H1 (cell line): ENCODE results near the gene RLN1. TPM values are rescaled to one million over a fixed set of nuclear protein-coding genes. Genes with fewer than 3 reads are reported as not detected.

Experiments
- CTCF ChIA-PET: fragments of 300-600 bp; sonication (Branson Sonifier 250); formaldehyde crosslinking; loops from one replicate; lab custom pipeline; 2021; ENCODE audit not compliant: partially characterized antibody; lab: Charles Lee
- POLR2A ChIA-PET: fragments of 300-600 bp; sonication (Branson Sonifier 250); formaldehyde crosslinking; loops from one replicate; lab custom pipeline; 2021; ENCODE audit warnings: inconsistent platforms; ENCODE audit not compliant: partially characterized antibody; lab: Charles Lee
- DNase-seq, 2 experiments: peaks; one replicate each; pipeline versions ENCODE4 v3.0.0 to v3.0.0-alpha.2; 2010 to 2022; ENCODE audit warnings: low spot score in 2 of 2, low read depth in 1 of 2, mixed read lengths in 1 of 2
- FAIRE-seq: peaks from 2 replicates; lab custom pipeline; 2011; peaks lifted over from hg19 to GRCh38; lab: Jason Lieb, UNC
- H2AFZ ChIP-seq: 2 replicates; pipeline ENCODE4 v1.8.1; 2012; ENCODE audit warnings: low read length, inconsistent platforms
- H2AK5ac ChIP-seq: 2 replicates; pipeline ENCODE4 v1.6.1; 2013; ENCODE audit warnings: low read depth, low read length
- H2BK120ac ChIP-seq: replicated peaks from 2 replicates; pipeline ENCODE3; 2013; ENCODE audit warnings: low read depth, low read length, inconsistent platforms
- H2BK12ac ChIP-seq: 2 replicates; pipeline ENCODE4 v1.6.1; 2013; ENCODE audit warnings: low read depth, low read length
- H2BK15ac ChIP-seq: 2 replicates; pipeline ENCODE4 v1.6.1; 2013; ENCODE audit warnings: low read length
- H2BK20ac ChIP-seq: 2 replicates; pipeline ENCODE4 v1.6.1; 2013; ENCODE audit warnings: low read length
- H2BK5ac ChIP-seq: 2 replicates; pipeline ENCODE4 v1.6.1; 2013; ENCODE audit warnings: low read depth, low read length
- H3K14ac ChIP-seq: 2 replicates; pipeline ENCODE4 v1.6.1; 2013; ENCODE audit warnings: inconsistent platforms; ENCODE audit not compliant: insufficient read length
- H3K18ac ChIP-seq: 2 replicates; pipeline ENCODE4 v1.6.1; 2013; ENCODE audit warnings: low read length; ENCODE audit errors: extremely low read depth
- H3K23ac ChIP-seq: 2 replicates; pipeline ENCODE4 v1.6.1; 2013; ENCODE audit warnings: inconsistent platforms; ENCODE audit not compliant: insufficient read length
- H3K23me2 ChIP-seq: 2 replicates; pipeline ENCODE4 v1.6.1; 2013; ENCODE audit warnings: low read depth, low read length
- H3K27ac ChIP-seq: 2 replicates; pipeline ENCODE4 v1.6.1; 2011; ENCODE audit warnings: low read depth, low read length, inconsistent platforms
- H3K27me3 ChIP-seq, 4 experiments: replicated peaks in 1 of 4; 1 replicate in 1 of 4; 2 replicates in 3 of 4; pipeline versions ENCODE4 v1.6.1 to v1.8.1; 2011 to 2013; ENCODE audit warnings: low read length in 3 of 4, mild to moderate bottlenecking in 3 of 4, inconsistent platforms in 2 of 4, mixed read lengths in 2 of 4, moderate library complexity in 1 of 4; ENCODE audit not compliant: control insufficient read depth in 3 of 4, insufficient read depth in 3 of 4; ENCODE audit errors: extremely low read depth in 1 of 4
- H3K36me3 ChIP-seq, 4 experiments: 2 replicates each; pipeline versions ENCODE4 v1.6.1 to v1.8.1; 2011 to 2013; ENCODE audit warnings: mild to moderate bottlenecking in 4 of 4, low read length in 3 of 4, moderate library complexity in 2 of 4, control low read depth in 1 of 4, inconsistent platforms in 1 of 4; ENCODE audit not compliant: insufficient read depth in 4 of 4, control insufficient read depth in 2 of 4
- H3K4ac ChIP-seq: replicated peaks from 2 replicates; pipeline ENCODE3; 2013; ENCODE audit warnings: low read length, low read depth, mixed read lengths, inconsistent platforms; ENCODE audit not compliant: insufficient read length
- H3K4me1 ChIP-seq, 4 experiments: replicated peaks in 1 of 4; 1 replicate in 1 of 4; 2 replicates in 3 of 4; pipeline versions ENCODE4 v1.6.1 to v1.8.1; 2011 to 2013; ENCODE audit warnings: low read length in 3 of 4, inconsistent platforms in 2 of 4, mixed read lengths in 1 of 4; ENCODE audit not compliant: insufficient read depth in 4 of 4, control insufficient read depth in 3 of 4
- H3K4me2 ChIP-seq, 2 experiments: 2 replicates each; pipeline versions ENCODE4 v1.6.1 to v1.8.1; 2011 to 2013; ENCODE audit warnings: low read depth in 2 of 2, low read length in 2 of 2, control low read depth in 1 of 2, inconsistent platforms in 1 of 2, mild to moderate bottlenecking in 1 of 2; ENCODE audit not compliant: insufficient read depth in 1 of 2
- H3K4me3 ChIP-seq, 4 experiments: fragments of 200-600, 300-600 bp in 1 of 4; sonication (generic), shearing (Covaris generic), sonication (Bioruptor Twin) in 1 of 4; 2 replicates each; pipeline versions ENCODE4 v1.5.1 to v1.8.1; 2011 to 2016; ENCODE audit warnings: low read length in 4 of 4, low read depth in 3 of 4, control low read depth in 2 of 4, inconsistent platforms in 2 of 4, mild to moderate bottlenecking in 2 of 4, mixed read lengths in 1 of 4, moderate library complexity in 1 of 4; ENCODE audit not compliant: insufficient read depth in 2 of 4; ENCODE audit errors: extremely low read depth in 1 of 4
- H3K56ac ChIP-seq: replicated peaks from 2 replicates; pipeline ENCODE3; 2013; ENCODE audit warnings: low read depth, mild to moderate bottlenecking, mixed read lengths, low read length, inconsistent platforms; ENCODE audit not compliant: insufficient read length
- H3K79me1 ChIP-seq: 2 replicates; pipeline ENCODE4 v1.6.1; 2013; ENCODE audit warnings: low read depth, low read length, control low read depth
- H3K79me2 ChIP-seq, 2 experiments: 2 replicates each; pipeline versions ENCODE4 v1.6.1 to v1.8.1; 2012 to 2013; ENCODE audit warnings: low read length in 2 of 2, mild to moderate bottlenecking in 2 of 2, inconsistent platforms in 1 of 2; ENCODE audit not compliant: insufficient read depth in 2 of 2, control insufficient read depth in 1 of 2
- H3K9ac ChIP-seq, 4 experiments: replicated peaks in 1 of 4; 1 replicate in 1 of 4; 2 replicates in 3 of 4; pipeline versions ENCODE4 v1.6.1 to v1.8.1; 2011 to 2013; ENCODE audit warnings: low read depth in 3 of 4, low read length in 3 of 4, control low read depth in 2 of 4, mild to moderate bottlenecking in 2 of 4, moderate library complexity in 2 of 4, inconsistent platforms in 1 of 4; ENCODE audit errors: extremely low read depth in 1 of 4
- H3K9me3 ChIP-seq, 2 experiments: 2 replicates each; pipeline versions ENCODE4 v1.6.1 to v1.8.1; 2012 to 2013; ENCODE audit warnings: mild to moderate bottlenecking in 2 of 2, moderate library complexity in 2 of 2, control low read depth in 1 of 2, inconsistent platforms in 1 of 2, low read depth in 1 of 2, low read length in 1 of 2, mixed read lengths in 1 of 2; ENCODE audit not compliant: insufficient read depth in 2 of 2
- H4K20me1 ChIP-seq, 2 experiments: replicated peaks in 1 of 2; 2 replicates each; pipeline versions ENCODE3 to v1.8.1; 2011 to 2013; ENCODE audit warnings: inconsistent platforms in 2 of 2, low read length in 2 of 2, mild to moderate bottlenecking in 1 of 2; ENCODE audit not compliant: insufficient read depth in 2 of 2, control insufficient read depth in 1 of 2
- H4K5ac ChIP-seq: 2 replicates; pipeline ENCODE4 v1.6.1; 2013; ENCODE audit warnings: low read length, low read depth, mixed read lengths, inconsistent platforms; ENCODE audit not compliant: insufficient read length
- H4K8ac ChIP-seq: 2 replicates; pipeline ENCODE4 v1.8.0; 2013; ENCODE audit warnings: mild to moderate bottlenecking, moderate library complexity, low read length, inconsistent platforms; ENCODE audit not compliant: insufficient read depth; ENCODE audit errors: extremely low read depth
- H4K91ac ChIP-seq: replicated peaks from 2 replicates; pipeline ENCODE3; 2013; ENCODE audit warnings: low read length, mixed read lengths, inconsistent platforms; ENCODE audit not compliant: insufficient read length
- ATF2 ChIP-seq: IDR thresholded peaks from 2 replicates; pipeline ENCODE4 v1.6.1; 2012; ENCODE audit warnings: low read length, inconsistent platforms
- BRCA1 ChIP-seq: IDR thresholded peaks from 2 replicates; pipeline ENCODE4 v1.6.1; 2012; ENCODE audit warnings: low read depth, low read length, improper control_type of control experiment
- CHD1 ChIP-seq: IDR thresholded peaks from 2 replicates; pipeline ENCODE4 v1.6.1; 2012; ENCODE audit warnings: low read depth, low read length, improper control_type of control experiment
- CHD2 ChIP-seq: IDR thresholded peaks from 2 replicates; pipeline ENCODE4 v1.6.1; 2012; ENCODE audit warnings: low read length, improper control_type of control experiment
- PHF8 ChIP-seq: fragments of 200-600 bp; sonication (generic); conservative IDR thresholded peaks from 2 replicates; pipeline ENCODE4 v1.7.1; 2012; ENCODE audit warnings: low read depth, mild to moderate bottlenecking, inconsistent platforms, low read length, moderate library complexity
- SIX5 ChIP-seq: IDR thresholded peaks from 2 replicates; pipeline ENCODE4 v1.6.1; 2011; ENCODE audit warnings: mild to moderate bottlenecking, low read depth, low read length
- SRF ChIP-seq: IDR thresholded peaks from 2 replicates; pipeline ENCODE4 v1.6.1; 2011; ENCODE audit warnings: mild to moderate bottlenecking, low read depth, low read length, moderate library complexity
- TCF12 ChIP-seq: IDR thresholded peaks from 2 replicates; pipeline ENCODE4 v1.6.1; 2011; ENCODE audit warnings: low read depth, mild to moderate bottlenecking, low read length
- YY1 ChIP-seq: IDR thresholded peaks from 2 replicates; pipeline ENCODE4 v1.6.1; 2011; ENCODE audit warnings: low read depth, mild to moderate bottlenecking, low read length
- WGBS, 2 experiments: shearing (Covaris generic) in 1 of 2; methylation state at CpG; one replicate each; pipeline versions ENCODE4 v1.1.6 to v1.1.7; 2013 to 2015; ENCODE audit warnings: low lambda C conversion rate in 2 of 2, mixed read lengths in 2 of 2, inconsistent platforms in 1 of 2, low coverage in 1 of 2, missing lambda C conversion rate in 1 of 2; ENCODE audit not compliant: insufficient replicate concordance in 2 of 2, insufficient coverage in 1 of 2, insufficient read length in 1 of 2; ENCODE audit errors: extremely low coverage in 1 of 2, missing lambda C conversion rate in 1 of 2; 5-methylcytosine and 5-hydroxymethylcytosine counted together
- polyA plus RNA-seq, 7 experiments: library from polyadenylated mRNA; depleted of rRNA in 3 of 7; stranded (reverse) in 5 of 7; unstranded in 2 of 7; fragments of >200 nt in 5 of 7; fragments of 200-250 nt in 2 of 7; gene quantifications; 1 replicate in 5 of 7; 2 replicates in 1 of 7; 4 replicates in 1 of 7; pipeline versions ENCODE4 v1.2.1 to v1.2.3, GENCODE V29; 2011 to 2013; ENCODE audit warnings: missing spikeins in 2 of 7, mixed read lengths in 2 of 7
- total RNA-seq: library from RNA; stranded (reverse); fragmentation: NEBNext Ultra II Directional; extraction: Animal tissue kit (Norgen Biotek cat#: 25700); gene quantifications from 2 replicates; pipeline ENCODE4 v1.2.1, GENCODE V29; 2021

Gene RLN1
- total and polyA plus RNA-seq, 2 of the 8 experiments (the other 6 are each of a cell fraction or from before 2014, with no cell fraction given): 0.51 to 0.80 TPM

DNA sequence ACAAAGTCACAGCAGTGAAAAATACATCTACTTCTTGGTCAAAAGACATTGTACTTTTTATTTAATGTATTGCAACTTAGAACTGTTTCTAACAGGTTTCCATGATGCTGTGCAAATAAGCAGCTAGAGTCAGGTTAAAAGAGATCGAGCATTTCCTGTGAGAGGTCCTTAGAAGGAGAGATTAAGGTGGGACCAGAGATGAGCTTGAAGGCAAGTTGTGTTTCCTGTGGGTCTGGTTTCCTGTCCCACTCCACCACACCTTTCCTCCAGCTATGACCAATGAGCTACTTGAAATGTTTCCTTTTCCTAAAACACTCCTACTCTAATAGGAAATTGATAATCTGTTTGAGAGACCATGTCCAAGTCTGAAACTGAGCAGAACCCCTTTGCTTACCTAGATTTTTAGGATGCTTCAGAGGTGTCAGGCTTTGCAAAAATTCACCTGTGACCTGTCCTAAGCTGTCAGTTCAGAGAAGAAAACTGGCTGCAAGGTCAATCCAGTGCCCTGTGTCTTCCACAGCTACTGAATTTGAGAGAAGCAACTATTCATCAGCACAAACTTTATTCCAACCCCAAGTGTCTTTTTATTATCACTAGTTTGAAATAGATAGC is 13.1 kb upstream of the RLN1 start:
- Histone ChIP-seq H2BK20ac (no peak overlapping the region), H3K27ac (no peak overlapping the region), H2AK5ac (no peak overlapping the region), H4K20me1 (no peaks in the 10 kb centered on the region), H3K4me2 (no peak overlapping the region), H3K23ac (no peak overlapping the region), H3K56ac (no peak overlapping the region), H3K4ac (no peak overlapping the region), H2BK12ac (no peak overlapping the region), H2AFZ (no peak overlapping the region), H4K5ac (no peak overlapping the region), H4K8ac (no peak overlapping the region), H3K79me2 (no peaks in the 10 kb centered on the region), H3K9ac (no peak overlapping the region)
- FAIRE-seq: no peak
- CTCF ChIA-PET: interaction anchor here (1.3 kb wide), 1 partner anchor 167 kb away, joined by 4 read pairs; the partner anchor contains the start of gene INSL6
- TF ChIP-seq ATF2: no peak
- no peak for TF ChIP-seq CHD1
- no peak for TF ChIP-seq SIX5
- TF ChIP-seq PHF8: no peak
- no peak for TF ChIP-seq SRF
- no peak for TF ChIP-seq YY1
- TF ChIP-seq BRCA1: no peak
- TF ChIP-seq TCF12: no peak
- no peak for TF ChIP-seq CHD2
- TF ChIP-seq, all 59 proteins: peak for 0
- Histone ChIP-seq H3K79me1 (no peaks in the 10 kb centered on the region), H3K4me3 (no peak overlapping the region), H3K14ac (no peak overlapping the region), H4K91ac (no peak overlapping the region), H3K18ac (no peak overlapping the region), H2BK5ac (no peak overlapping the region), H3K23me2 (no peaks in the 10 kb centered on the region; the same call in 1 of the 2 replicates), H3K36me3 (no peaks in the 10 kb centered on the region; a peak in 1 of 8 replicates), H3K4me1 (no peaks in the 10 kb centered on the region), H3K9me3 (no peaks in the 10 kb centered on the region), H3K27me3 (no peaks in the 10 kb centered on the region), H2BK120ac (no peak overlapping the region), H2BK15ac (no peak overlapping the region)
- WGBS, 2 experiments: 67% methylated on average over 1 of the region's 1 CpG; no CpG with 5 or more reads in 1 of the 2 experiments
- POLR2A ChIA-PET: interaction anchor here (1.1 kb wide), 1 partner anchor 13 kb away, joined by 3 read pairs; the partner anchor contains the start of gene RLN1
- no peak for DNase-seq
